ENCODE data around the gene PRMT9. TPM values are rescaled to one million over a fixed set of nuclear protein-coding genes. Genes with fewer than 3 reads are reported as not detected.
A peak's percentile ranks its signal among the peaks of the same experiment; 100 is the strongest.

The PRMT9 gene
- polyA plus RNA-seq, 1 donor (not counting 4 experiments of a cell fraction or from before 2014, with no cell fraction given): 10.4 TPM

- dilution Hi-C loops (cut with MboI; ENCODE audit: extremely low pct_ligation_motif_present, low sequenced_read_pairs): no loop called here
- Histone ChIP-seq H3K79me2 (ENCODE audit: control insufficient read depth, insufficient read depth, low read length) (no peaks in the 10 kb centered on the region), H3K27ac (ENCODE audit: control insufficient read depth, insufficient read depth, low read length) (no peak overlapping the region), H3K36me3 (ENCODE audit: control insufficient read depth in 2 of 2, extremely low read depth in 1 of 2, insufficient read depth in 2 of 2, low read length in 2 of 2) (no peaks in the 10 kb centered on the region), H3K9ac (ENCODE audit: control insufficient read depth, extremely low read depth, insufficient read depth, low read length) (no peak overlapping the region), H3K4me2 (ENCODE audit: control insufficient read depth, extremely low read depth, insufficient read depth, low read depth, low read length) (no peak overlapping the region), H3K4me1 (ENCODE audit: control insufficient read depth, extremely low read depth, insufficient read depth, low read length) (peaks cover 6% of the 10 kb centered on the region), H3K9me3 (ENCODE audit: control insufficient read depth, low read depth, low read length) (no peaks in the 10 kb centered on the region), H3K4me3 (ENCODE audit: control insufficient read depth in 2 of 3, extremely low read depth in 1 of 3, insufficient read depth in 2 of 3, low read depth in 1 of 3, low read length in 3 of 3) (no peak overlapping the region), H3K27me3 (ENCODE audit: control insufficient read depth, extremely low read depth, insufficient read depth, low read length) (no peaks in the 10 kb centered on the region), H3K9me1 (ENCODE audit: control insufficient read depth, extremely low read depth, insufficient read depth, low read length) (no peaks in the 10 kb centered on the region), H4K20me1 (ENCODE audit: control insufficient read depth, extremely low read depth, insufficient read depth, low read length) (no peaks in the 10 kb centered on the region), H2AFZ (ENCODE audit: control insufficient read depth, low read length) (no peak overlapping the region)
- FAIRE-seq (no peak), DNase-seq (ENCODE audit: low read depth, low spot score) (no peak)
- no peak for TF ChIP-seq CTCF (optimal IDR thresholded peaks at IDR 0.05 in 1 of 3, IDR thresholded peaks at IDR 0.05 in 1 of 3, conservative IDR thresholded peaks at IDR 0.05 in 1 of 3; ENCODE audit: extremely low read depth in 1 of 3, insufficient read depth in 2 of 3, low read length in 3 of 3)
- TF ChIP-seq EZH2 (IDR thresholded peaks at IDR 0.05; ENCODE audit: low read length): no peak
Observed at GRCh38 chr4:147689067-147689466, 5.1 kb upstream of the PRMT9 start.

GRCh38 chr4:147683188-147683591, 773 bp downstream of the PRMT9 start:
- H4K20me1 ChIP-seq (ENCODE audit: control insufficient read depth, extremely low read depth, insufficient read depth, low read length): no peaks in the 10 kb centered on the region
- no peak for FAIRE-seq
- dilution Hi-C loops (cut with MboI; ENCODE audit: extremely low pct_ligation_motif_present, low sequenced_read_pairs): no loop called here
- H2AFZ ChIP-seq (ENCODE audit: control insufficient read depth, low read length): peak overlapping the region; percentile 99
- DNase-seq (ENCODE audit: low read depth, low spot score): no peak
- no peaks in the 10 kb centered on the region for H3K9me3 ChIP-seq (ENCODE audit: control insufficient read depth, low read depth, low read length)
- no peaks in the 10 kb centered on the region for H3K27me3 ChIP-seq (ENCODE audit: control insufficient read depth, extremely low read depth, insufficient read depth, low read length)
- H3K9me1 ChIP-seq (ENCODE audit: control insufficient read depth, extremely low read depth, insufficient read depth, low read length): peaks cover 2% of the 10 kb centered on the region
- no peak for TF ChIP-seq CTCF (optimal IDR thresholded peaks at IDR 0.05 in 1 of 3, IDR thresholded peaks at IDR 0.05 in 1 of 3, conservative IDR thresholded peaks at IDR 0.05 in 1 of 3; ENCODE audit: extremely low read depth in 1 of 3, insufficient read depth in 2 of 3, low read length in 3 of 3)
- TF ChIP-seq EZH2 (IDR thresholded peaks at IDR 0.05; ENCODE audit: low read length): no peak
- H3K79me2 ChIP-seq (ENCODE audit: control insufficient read depth, insufficient read depth, low read length): peaks cover 24% of the 10 kb centered on the region
- H3K4me2 ChIP-seq (ENCODE audit: control insufficient read depth, extremely low read depth, insufficient read depth, low read depth, low read length): peak overlapping the region; percentile 100
- H3K4me1 ChIP-seq (ENCODE audit: control insufficient read depth, extremely low read depth, insufficient read depth, low read length): peaks cover 13% of the 10 kb centered on the region
- H3K9ac ChIP-seq (ENCODE audit: control insufficient read depth, extremely low read depth, insufficient read depth, low read length): peak overlapping the region; percentile 97
- H3K36me3 ChIP-seq (ENCODE audit: control insufficient read depth in 2 of 2, extremely low read depth in 1 of 2, insufficient read depth in 2 of 2, low read length in 2 of 2): peaks cover under 1 to 7% of the 10 kb centered on the region in 2 experiments
- peak overlapping the region; percentile 85 to 98 (median 91) for H3K4me3 ChIP-seq (ENCODE audit: control insufficient read depth in 2 of 3, extremely low read depth in 1 of 3, insufficient read depth in 2 of 3, low read depth in 1 of 3, low read length in 3 of 3)
- peak overlapping the region; percentile 95 for H3K27ac ChIP-seq (ENCODE audit: control insufficient read depth, insufficient read depth, low read length)

Measured in keratinocyte (primary cell).